ENCODE results near the gene KRTAP10-3. TPM values are rescaled to one million over a fixed set of nuclear protein-coding genes. Genes with fewer than 3 reads are reported as not detected.

KRTAP10-3 gene
- total RNA-seq, 3 donors from 2014 or later (not counting 1 experiment from before 2014, with no cell fraction given), result not detected

DNA sequence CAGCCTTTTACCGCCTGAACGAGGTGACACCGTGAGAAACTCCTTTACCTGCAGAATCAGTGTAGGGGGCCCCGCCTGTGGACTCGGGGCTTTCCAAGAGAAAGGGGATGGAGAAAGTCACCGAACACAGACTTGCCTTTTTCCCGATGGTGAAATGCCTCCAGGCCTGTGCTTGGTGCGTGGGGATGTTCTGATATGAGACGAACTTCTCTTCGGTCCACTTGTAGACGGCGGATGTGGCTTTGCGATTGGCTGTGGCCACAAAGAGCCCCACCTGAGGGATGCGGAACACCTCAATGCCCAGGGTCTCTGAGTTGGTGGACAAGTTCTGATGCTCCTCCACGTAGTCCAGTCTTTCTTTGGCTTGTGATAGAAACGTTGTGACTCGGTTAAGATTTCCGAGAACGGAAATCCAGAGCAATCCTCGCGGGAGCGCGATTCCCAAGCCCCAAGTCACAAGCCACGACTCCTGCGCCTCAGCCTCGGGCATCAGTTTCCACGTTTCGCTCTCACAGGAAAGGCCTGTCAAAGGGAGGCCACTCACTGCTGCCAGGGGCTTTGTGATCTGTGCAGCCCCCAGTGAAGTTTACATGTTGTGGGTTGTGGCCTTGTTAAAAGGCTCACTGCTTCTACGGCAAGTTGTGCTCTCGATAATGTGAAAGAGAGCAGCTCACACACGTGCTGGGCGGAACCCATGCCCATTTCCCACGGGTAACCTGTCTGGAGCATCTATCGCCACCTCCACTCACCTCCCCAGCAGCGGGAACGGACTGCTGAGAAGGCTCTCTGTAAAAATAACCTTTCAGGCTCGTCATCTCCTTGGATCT, 31.2 kb downstream of the KRTAP10-3 start:
- TF ChIP-seq, protein P1, sequence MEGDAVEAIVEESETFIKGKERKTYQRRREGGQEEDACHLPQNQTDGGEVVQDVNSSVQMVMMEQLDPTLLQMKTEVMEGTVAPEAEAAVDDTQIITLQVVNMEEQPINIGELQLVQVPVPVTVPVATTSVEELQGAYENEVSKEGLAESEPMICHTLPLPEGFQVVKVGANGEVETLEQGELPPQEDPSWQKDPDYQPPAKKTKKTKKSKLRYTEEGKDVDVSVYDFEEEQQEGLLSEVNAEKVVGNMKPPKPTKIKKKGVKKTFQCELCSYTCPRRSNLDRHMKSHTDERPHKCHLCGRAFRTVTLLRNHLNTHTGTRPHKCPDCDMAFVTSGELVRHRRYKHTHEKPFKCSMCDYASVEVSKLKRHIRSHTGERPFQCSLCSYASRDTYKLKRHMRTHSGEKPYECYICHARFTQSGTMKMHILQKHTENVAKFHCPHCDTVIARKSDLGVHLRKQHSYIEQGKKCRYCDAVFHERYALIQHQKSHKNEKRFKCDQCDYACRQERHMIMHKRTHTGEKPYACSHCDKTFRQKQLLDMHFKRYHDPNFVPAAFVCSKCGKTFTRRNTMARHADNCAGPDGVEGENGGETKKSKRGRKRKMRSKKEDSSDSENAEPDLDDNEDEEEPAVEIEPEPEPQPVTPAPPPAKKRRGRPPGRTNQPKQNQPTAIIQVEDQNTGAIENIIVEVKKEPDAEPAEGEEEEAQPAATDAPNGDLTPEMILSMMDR (IDR thresholded peaks at IDR 0.05), result no peak
- Histone ChIP-seq H3K36me3 (ENCODE audit: control insufficient read depth, insufficient read depth, low read length) (no peaks in the 10 kb centered on the region), H3K27ac (ENCODE audit: low read length) (no peak overlapping the region), H3K9me3 (ENCODE audit: control insufficient read depth, insufficient read depth, low read length) (no peaks in the 10 kb centered on the region), H3K4me3 (ENCODE audit: low read length) (no peak overlapping the region), H3K27me3 (ENCODE audit: control insufficient read depth, insufficient read depth, low read length) (no peaks in the 10 kb centered on the region), H3K4me1 (ENCODE audit: control insufficient read depth, insufficient read depth, low read length) (no peaks in the 10 kb centered on the region)
- ATAC-seq (no peak), DNase-seq (no peak)
- Mint-ChIP-seq H3K36me3 (no peaks in the 10 kb centered on the region), H3K9me3 (no peaks in the 10 kb centered on the region), H3K27me3 (ENCODE audit: low read depth in 2 of 2) (no peaks in the 10 kb centered on the region), H3K4me1 (peaks cover 0 to 5% of the 10 kb centered on the region in 2 donors), H3K4me3 (no peak overlapping the region), H3K27ac (no peak overlapping the region)
- WGBS (ENCODE audit: insufficient coverage), result 88% methylated on average over 37 of the region's 37 CpGs
- intact Hi-C loops (cut with micrococcal nuclease), result no loop called here

DNA sequence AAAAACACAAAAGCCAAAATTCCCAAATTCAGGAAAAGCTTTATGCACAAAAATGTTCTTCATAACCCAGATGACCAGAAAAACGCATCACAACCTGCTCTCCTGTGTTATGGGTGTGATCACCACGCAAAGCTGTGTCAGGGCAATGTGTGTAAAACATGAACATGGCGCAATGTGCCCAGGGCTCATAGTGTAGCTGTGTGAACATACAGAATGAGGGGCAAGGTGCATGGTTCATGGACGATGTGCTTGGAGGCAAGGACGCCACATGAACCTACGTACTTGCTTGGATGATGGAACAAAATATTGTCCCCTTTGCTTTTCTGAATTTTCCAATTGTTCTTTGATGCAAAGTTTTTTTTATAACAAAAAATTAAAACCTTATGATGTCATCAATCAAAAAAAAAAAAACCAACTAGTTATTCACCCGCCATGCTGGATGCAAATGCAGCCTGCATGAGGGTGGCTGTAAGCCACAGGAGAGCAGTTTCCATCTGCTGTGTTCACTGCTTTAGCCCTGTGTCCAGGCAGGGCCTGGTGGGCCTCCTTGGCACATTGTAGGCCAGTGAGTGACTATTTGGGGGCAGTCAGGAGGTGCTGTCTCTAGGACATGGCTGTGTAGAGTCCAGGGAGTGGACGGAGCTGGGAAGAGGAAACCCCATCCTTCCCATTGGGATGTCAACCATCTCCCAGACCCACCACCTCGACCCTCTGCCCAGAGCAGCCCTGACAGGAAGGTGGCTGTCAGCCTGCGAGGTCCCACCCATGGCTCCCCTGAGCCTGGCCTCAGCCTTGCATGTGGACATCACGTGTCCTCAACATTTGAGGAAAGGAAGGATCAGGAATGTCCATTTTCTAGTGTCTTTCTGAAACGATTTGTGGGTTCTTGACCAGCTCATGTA, 32.2 kb downstream of the KRTAP10-3 start:
- Mint-ChIP-seq H3K27ac (no peak overlapping the region), H3K9me3 (no peaks in the 10 kb centered on the region), H3K4me1 (peaks cover 0 to 5% of the 10 kb centered on the region in 2 donors), H3K36me3 (no peaks in the 10 kb centered on the region), H3K27me3 (ENCODE audit: low read depth in 2 of 2) (no peaks in the 10 kb centered on the region), H3K4me3 (no peak overlapping the region)
- DNase-seq (no peak), ATAC-seq (no peak)
- WGBS (ENCODE audit: insufficient coverage), result 92% methylated on average over 12 of the region's 12 CpGs
- H3K27ac ChIP-seq (ENCODE audit: low read length), result no peak overlapping the region
- no peaks in the 10 kb centered on the region for H3K4me1 ChIP-seq (ENCODE audit: control insufficient read depth, insufficient read depth, low read length)
- H3K36me3 ChIP-seq (ENCODE audit: control insufficient read depth, insufficient read depth, low read length), result no peaks in the 10 kb centered on the region
- intact Hi-C loops (cut with micrococcal nuclease), result no loop called here
- no peak overlapping the region for H3K4me3 ChIP-seq (ENCODE audit: low read length)
- TF ChIP-seq, protein P1 (IDR thresholded peaks at IDR 0.05), result no peak
- H3K9me3 ChIP-seq (ENCODE audit: control insufficient read depth, insufficient read depth, low read length), result no peaks in the 10 kb centered on the region
- no peaks in the 10 kb centered on the region for H3K27me3 ChIP-seq (ENCODE audit: control insufficient read depth, insufficient read depth, low read length)

DNA sequence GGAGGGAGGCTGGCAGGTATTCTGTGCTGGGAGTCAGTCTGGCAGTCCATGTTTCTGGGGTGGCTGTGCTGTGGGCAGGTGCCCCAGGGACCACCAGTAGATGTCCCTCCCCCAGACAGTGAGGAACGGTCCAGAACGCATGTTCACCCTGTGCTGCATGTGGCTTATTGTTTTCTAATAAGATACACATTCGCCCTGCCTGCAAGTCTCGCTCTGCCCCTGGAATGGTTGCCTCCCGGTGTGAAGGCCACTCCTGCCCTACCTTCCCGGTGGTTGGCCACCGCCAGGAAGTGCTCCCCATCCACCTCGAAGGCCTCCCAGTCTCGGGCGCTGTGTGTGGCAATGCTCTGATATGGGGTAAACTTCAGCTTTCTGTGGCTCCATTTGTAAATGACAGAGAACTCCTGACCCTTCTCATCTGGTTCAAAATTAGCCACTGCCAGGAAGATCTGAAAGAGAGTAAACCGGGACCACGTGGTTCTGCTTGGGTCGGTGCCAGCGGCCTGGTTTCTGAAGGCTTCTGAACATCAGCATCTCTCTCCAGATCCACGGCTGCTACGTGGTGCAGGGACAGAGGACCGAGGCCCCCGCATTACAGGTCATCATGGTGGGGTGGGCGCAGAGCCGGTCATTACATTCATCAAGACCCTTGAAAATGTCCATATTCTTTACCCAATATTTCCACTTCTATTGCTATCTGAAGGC, 33.1 kb downstream of the KRTAP10-3 start:
- H3K4me3 Mint-ChIP-seq, result no peak overlapping the region
- H3K4me1 ChIP-seq (ENCODE audit: control insufficient read depth, insufficient read depth, low read length), result no peaks in the 10 kb centered on the region

More for the DNA sequence above, 33.1 kb downstream of the KRTAP10-3 start:
- Histone ChIP-seq H3K4me3 (ENCODE audit: low read length) (no peak overlapping the region), H3K27ac (ENCODE audit: low read length) (no peak overlapping the region), H3K9me3 (ENCODE audit: control insufficient read depth, insufficient read depth, low read length) (no peaks in the 10 kb centered on the region), H3K36me3 (ENCODE audit: control insufficient read depth, insufficient read depth, low read length) (no peaks in the 10 kb centered on the region), H3K27me3 (ENCODE audit: control insufficient read depth, insufficient read depth, low read length) (no peaks in the 10 kb centered on the region)
- H3K36me3 Mint-ChIP-seq, result no peaks in the 10 kb centered on the region
- H3K27ac Mint-ChIP-seq, result no peak overlapping the region
- DNase-seq (no peak), ATAC-seq (no peak)
- TF ChIP-seq, protein P1 (IDR thresholded peaks at IDR 0.05), result no peak
- WGBS (ENCODE audit: insufficient coverage), result 92% methylated on average over 20 of the region's 20 CpGs
- H3K27me3 Mint-ChIP-seq (ENCODE audit: low read depth in 2 of 2), result no peaks in the 10 kb centered on the region
- intact Hi-C loops (cut with micrococcal nuclease), result no loop called here
- peaks cover 0 to 5% of the 10 kb centered on the region in 2 donors for H3K4me1 Mint-ChIP-seq
- H3K9me3 Mint-ChIP-seq, result no peaks in the 10 kb centered on the region

Measured in natural killer cell (primary cell).